HPDE6-E6E7 (cell line): Measurements from ENCODE around the gene MYCBP.
"Not testable (repeated sequence)": the region's sequence is repeated elsewhere in the genome, so short reads cannot be mapped to it uniquely, and the experiment has no call there.

Source experiments
- DNase-seq: peaks from one replicate; pipeline ENCODE4 v3.0.0; 2011; ENCODE audit warnings: missing footprints; ENCODE audit errors: extremely low spot score

Gene MYCBP

GRCh38 chr1:38867208-38867607 is 5.9 kb downstream of the MYCBP start:
- DNase-seq = no peak

- DNase-seq = no peak
Observed at GRCh38 chr1:38865112-38865715, 7.9 kb downstream of the MYCBP start.

DNA sequence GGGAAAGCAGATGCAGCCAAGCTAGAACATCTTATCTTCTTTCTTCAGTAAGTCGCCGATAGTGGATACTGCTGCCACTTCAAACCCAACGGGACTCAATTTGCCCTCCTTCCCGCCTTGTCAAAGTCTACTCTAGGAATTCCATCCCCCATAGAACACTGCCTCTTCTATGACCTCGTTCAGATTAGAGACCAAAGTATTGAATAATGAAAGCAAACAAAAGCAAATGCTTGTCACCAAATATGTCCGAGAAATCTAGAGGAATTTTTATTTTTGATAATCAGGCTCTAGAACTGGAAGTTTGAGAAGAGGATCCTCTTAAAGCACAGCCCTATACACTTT is 12.7 kb downstream of the MYCBP start:
- no peak for DNase-seq

- peak; percentile 100 for DNase-seq
Observed at GRCh38 chr1:38859561-38860453, 13.3 kb downstream of the MYCBP start, which contains the start of gene RRAGC. TSS of gene RRAGC (minus strand) at chr1:38859772. CDS start at chr1:38859646, 126 bp downstream.

GRCh38 chr1:38858833-38859560 is 14.2 kb downstream of the MYCBP start:
- DNase-seq = peak; percentile 75

GRCh38 chr1:38852780-38853179 is 20.4 kb downstream of the MYCBP start:
- no peak for DNase-seq

DNA sequence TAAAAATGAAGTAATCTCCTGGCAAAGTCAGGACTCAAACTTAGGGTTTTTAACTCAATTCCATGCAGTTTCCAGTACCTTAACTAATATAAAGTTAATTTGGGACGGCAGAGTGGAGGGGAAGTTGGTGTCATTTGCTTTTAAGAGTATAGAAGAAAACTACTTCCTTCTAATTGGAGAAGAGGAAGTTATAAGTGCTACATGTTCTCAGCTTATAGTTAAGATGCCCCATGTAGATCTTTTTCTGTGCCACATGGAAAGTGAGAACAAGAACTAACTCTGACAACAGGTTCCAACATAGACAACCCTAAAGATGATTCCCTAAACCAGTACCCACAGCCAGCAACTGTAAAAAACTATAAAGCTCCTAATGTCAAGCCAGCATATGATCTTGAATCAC is 25.1 kb downstream of the MYCBP start:
- no peak for DNase-seq

GRCh38 chr1:38846210-38846609 is 26.9 kb downstream of the MYCBP start:
- no peak for DNase-seq

GRCh38 chr1:38845088-38845487 is 28.1 kb downstream of the MYCBP start:
- DNase-seq = not testable (repeated sequence)

- no peak for DNase-seq
Observed at GRCh38 chr1:38840281-38840680, 32.9 kb downstream of the MYCBP start.

GRCh38 chr1:38839363-38839762 is 33.8 kb downstream of the MYCBP start:
- no peak for DNase-seq

GRCh38 chr1:38836316-38836715 is 36.8 kb downstream of the MYCBP start:
- DNase-seq = not testable (repeated sequence)

DNA sequence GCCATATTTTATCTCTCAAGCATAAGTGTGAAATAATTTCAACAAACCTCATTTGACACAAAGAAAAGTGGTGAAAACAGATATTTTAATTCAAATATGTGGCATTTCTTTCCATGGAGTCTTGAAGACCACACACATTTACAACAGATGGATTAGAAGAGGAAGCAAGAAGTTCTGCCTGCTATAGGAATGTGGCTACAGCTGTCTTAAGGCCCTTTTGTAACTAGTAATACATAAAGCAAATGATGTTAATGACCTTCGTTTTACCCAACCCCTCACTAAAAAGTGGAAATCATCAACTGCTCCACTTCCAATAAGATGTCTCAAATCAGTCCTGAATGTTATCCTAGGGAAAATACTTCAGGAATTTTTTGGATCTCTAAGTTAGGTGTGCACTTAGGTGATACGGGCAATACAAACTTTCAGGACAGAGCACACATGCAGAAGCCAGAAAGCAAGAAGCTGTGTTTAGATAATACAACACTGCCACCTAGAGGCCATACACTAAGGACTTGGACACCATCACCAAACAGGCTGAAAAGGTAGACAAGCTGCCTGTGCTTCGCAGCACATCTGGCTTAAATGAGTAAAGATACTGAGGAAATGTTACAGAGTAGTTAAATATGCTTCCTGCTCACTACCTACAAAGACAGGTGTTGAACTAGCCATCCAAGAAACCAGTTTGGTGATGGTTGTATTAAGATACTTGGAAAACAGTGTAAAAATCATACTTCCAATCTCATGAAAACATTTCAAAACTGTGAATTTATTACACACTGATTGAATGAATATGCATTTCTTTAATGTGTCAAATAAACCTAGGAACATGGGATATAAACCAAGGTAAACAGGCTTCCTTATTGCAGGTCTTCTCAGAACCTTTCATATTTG is 38.0 kb downstream of the MYCBP start:
- DNase-seq = peak; percentile 70

- no peak for DNase-seq
Observed at GRCh38 chr1:38834221-38834782, 38.8 kb downstream of the MYCBP start.

DNA sequence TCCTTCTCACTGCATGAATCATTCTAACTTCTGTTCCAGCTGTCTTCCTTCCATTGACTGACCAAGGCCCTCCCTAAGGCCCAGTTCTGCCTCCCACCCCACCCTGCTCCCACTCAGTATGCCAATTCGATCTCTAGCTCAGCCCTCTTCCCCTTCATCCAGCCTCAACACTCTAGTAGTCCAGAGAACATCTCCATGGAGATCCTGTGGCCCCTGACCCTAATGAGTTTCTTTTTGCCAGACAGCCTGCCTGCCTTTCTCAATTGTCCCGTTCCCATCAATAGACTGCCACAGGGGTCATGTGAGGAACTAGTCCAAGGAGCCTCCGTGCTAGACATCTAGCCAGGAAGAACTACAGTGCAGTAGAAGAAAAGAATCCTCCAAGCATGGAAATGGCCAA is 40.0 kb downstream of the MYCBP start:
- DNase-seq = no peak

DNA sequence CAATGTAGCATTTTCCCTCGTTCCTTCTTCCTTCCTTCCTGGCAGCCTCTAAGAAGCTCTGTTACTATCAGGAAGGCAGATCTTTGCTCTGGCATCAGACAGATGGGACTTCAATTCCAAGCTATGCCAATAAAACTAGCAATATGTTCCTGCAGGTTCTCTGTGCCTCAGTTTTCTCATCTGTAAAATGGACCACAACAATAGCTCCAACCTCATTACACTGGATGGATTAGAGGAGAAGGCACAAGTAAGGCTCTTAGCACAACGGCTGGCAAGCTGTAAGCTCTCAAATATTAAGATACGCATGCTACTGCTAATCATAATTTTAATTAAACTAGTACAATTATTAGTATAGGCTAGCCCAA is 40.8 kb downstream of the MYCBP start:
- no peak for DNase-seq

GRCh38 chr1:38831731-38832369 is 41.3 kb downstream of the MYCBP start:
- DNase-seq = no peak

GRCh38 chr1:38829368-38829767 is 43.8 kb downstream of the MYCBP start:
- no peak for DNase-seq

DNA sequence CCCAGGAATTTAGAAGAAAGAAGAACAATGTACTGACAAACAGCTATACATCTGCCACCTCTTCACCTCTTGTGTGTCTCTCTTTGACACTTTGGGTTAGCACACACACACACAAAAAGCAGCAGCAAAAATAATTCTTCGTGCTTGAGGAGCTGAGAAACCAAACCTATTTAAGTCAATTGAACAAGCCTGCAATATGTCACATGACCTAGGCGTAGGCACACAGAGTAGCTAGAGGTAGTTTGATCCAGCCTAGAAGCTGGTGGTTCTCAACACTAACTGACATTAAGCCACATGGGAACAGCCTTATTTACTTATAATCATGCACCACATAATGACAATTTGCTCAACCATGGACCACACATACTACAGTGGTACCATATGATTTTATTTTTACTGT is 45.8 kb downstream of the MYCBP start:
- no peak for DNase-seq

DNA sequence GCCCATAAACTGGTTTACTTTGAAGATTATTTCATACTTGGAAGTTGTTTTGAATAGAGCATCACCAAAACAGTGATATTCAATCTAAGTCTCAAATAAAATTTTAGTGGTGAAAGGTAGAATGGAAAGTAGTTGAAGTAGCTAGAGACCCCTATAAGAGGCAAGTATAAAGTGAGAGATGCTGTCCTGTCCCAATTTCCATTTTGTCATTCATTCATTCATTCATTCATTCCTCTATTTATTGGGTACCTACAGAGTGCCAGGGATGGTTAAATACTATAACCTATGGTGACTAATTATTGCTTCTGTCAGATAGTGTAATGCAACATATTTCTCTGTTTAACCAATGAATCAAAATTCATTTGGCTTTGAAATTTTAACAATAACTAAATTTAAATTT is 46.3 kb downstream of the MYCBP start:
- DNase-seq = no peak

- no peak for DNase-seq
Observed at GRCh38 chr1:38826262-38826661, 46.9 kb downstream of the MYCBP start.
